Activated CD8-positive, alpha-beta T cell treated with anti-CD3 and anti-CD28 coated beads for 36 hours (primary cell): Measurements from ENCODE around the gene DDB1. TPM values are rescaled to one million over a fixed set of nuclear protein-coding genes. Genes with fewer than 3 reads are reported as not detected.
A peak's percentile ranks its signal among the peaks of the same experiment; 100 is the strongest.

ENCODE experiments used
- ATAC-seq: fragments of 200-7000 bp; cut with Tn5 transposase; one replicate; pipeline ENCODE4 v1.10.0; 2021; ENCODE audit warnings: mild to moderate bottlenecking, moderate library complexity
- CTCF ChIA-PET: fragments of 350-600 bp; sonication (Branson Sonifier 250); formaldehyde crosslinking; loops from one replicate; lab custom pipeline; 2021; ENCODE audit warnings: antibody characterized with exemption; lab: Charles Lee
- POLR2A ChIA-PET: fragments of 350-600 bp; sonication (Branson Sonifier 250); formaldehyde crosslinking; loops from one replicate; lab custom pipeline; 2021; ENCODE audit warnings: antibody characterized with exemption; lab: Charles Lee
- DNase-seq: peaks from one replicate; pipeline ENCODE4 v3.0.0-alpha.2; 2020
- H3K27ac Mint-ChIP-seq: one replicate; pipeline ENCODE4 v1.8.0; 2021; ENCODE audit warnings: mild to moderate bottlenecking, mixed read lengths
- H3K27me3 Mint-ChIP-seq: one replicate; pipeline ENCODE4 v1.8.0; 2021; ENCODE audit warnings: mixed read lengths
- H3K36me3 Mint-ChIP-seq: one replicate; pipeline ENCODE4 v1.8.0; 2021; ENCODE audit warnings: low read depth, mixed read lengths
- H3K4me1 Mint-ChIP-seq: one replicate; pipeline ENCODE4 v1.8.0; 2021; ENCODE audit warnings: low read depth, mixed read lengths
- H3K4me3 Mint-ChIP-seq: one replicate; pipeline ENCODE4 v1.8.0; 2021; ENCODE audit warnings: mild to moderate bottlenecking, moderate library complexity, mixed read lengths
- H3K9me3 Mint-ChIP-seq: one replicate; pipeline ENCODE4 v1.8.0; 2021; ENCODE audit warnings: mixed read lengths
- CTCF ChIP-seq: fragments of 200-600 bp; IDR thresholded peaks from one replicate; pipeline ENCODE4 v1.8.0; 2022; ENCODE audit warnings: antibody characterized with exemption, mild to moderate bottlenecking
- intact Hi-C: fragments of 100-400 bp; cut with micrococcal nuclease; formaldehyde crosslinking; loops from one replicate; pipeline ENCODE4 v1.10.0; 2022
- total RNA-seq, 2 experiments: library from RNA; stranded (reverse); gene quantifications; one replicate each; pipeline ENCODE4 v1.2.3, GENCODE V29; 2021

DDB1 gene
- total RNA-seq, 2 experiments from 2014 or later = 269 to 270 TPM

- ChIA-PET CTCF (interaction anchor here (1.3 to 3.1 kb wide), 4 partner anchors 16 to 74 kb away, joined by 4 to 14 read pairs (median 10); partner anchors contain the start of gene VWCE), POLR2A (interaction anchor here (0.7 to 1.5 kb wide), 2 partner anchors 13 to 23 kb away, joined by 3 to 4 read pairs; partner anchors contain the start of genes DDB1 and TKFC)
- DNase-seq = no peak
- Mint-ChIP-seq H3K27me3 (no peaks in the 10 kb centered on the region), H3K27ac (no peak overlapping the region), H3K4me1 (no peaks in the 10 kb centered on the region), H3K4me3 (no peak overlapping the region), H3K9me3 (no peaks in the 10 kb centered on the region), H3K36me3 (peaks cover 29% of the 10 kb centered on the region)
- ATAC-seq = no peak
- TF ChIP-seq CTCF = no peak
- intact Hi-C loops = no loop called here
Observed at GRCh38 chr11:61310749-61311148, 22.2 kb downstream of the DDB1 start.

GRCh38 chr11:61309739-61310138 lies 23.2 kb downstream of the DDB1 start:
- ATAC-seq (peak; percentile 83), DNase-seq (peak; percentile 28)
- H3K36me3 Mint-ChIP-seq = peaks cover 34% of the 10 kb centered on the region
- intact Hi-C loops = no loop called here
- ChIA-PET POLR2A (interaction anchor here (1.6 to 3.0 kb wide), 3 partner anchors 10 to 20 kb away, joined by 4 to 24 read pairs (median 5); partner anchors contain the start of gene VWCE), CTCF (interaction anchor here (1.3 to 3.1 kb wide), 5 partner anchors 8 to 75 kb away, joined by 3 to 14 read pairs (median 9); no protein-coding TSS in a partner anchor)
- no peak overlapping the region for H3K4me3 Mint-ChIP-seq
- no peaks in the 10 kb centered on the region for H3K27me3 Mint-ChIP-seq
- H3K9me3 Mint-ChIP-seq = no peaks in the 10 kb centered on the region
- H3K27ac Mint-ChIP-seq = peak overlapping the region; percentile 19
- H3K4me1 Mint-ChIP-seq = no peaks in the 10 kb centered on the region
- no peak for TF ChIP-seq CTCF

GRCh38 chr11:61309141-61309540 lies 23.8 kb downstream of the DDB1 start:
- ATAC-seq = no peak
- intact Hi-C loops = no loop called here
- no peaks in the 10 kb centered on the region for H3K27me3 Mint-ChIP-seq
- H3K36me3 Mint-ChIP-seq = peaks cover 33% of the 10 kb centered on the region
- H3K9me3 Mint-ChIP-seq = no peaks in the 10 kb centered on the region
- no peak overlapping the region for H3K4me3 Mint-ChIP-seq
- ChIA-PET CTCF (interaction anchor here (1.3 to 3.1 kb wide), 5 partner anchors 9 to 76 kb away, joined by 3 to 14 read pairs (median 9); no protein-coding TSS in a partner anchor), POLR2A (interaction anchor here (1.3 to 3.0 kb wide), 5 partner anchors 9 to 25 kb away, joined by 4 to 24 read pairs (median 5); partner anchors contain the start of gene VWCE)
- H3K4me1 Mint-ChIP-seq = no peaks in the 10 kb centered on the region
- TF ChIP-seq CTCF = no peak
- no peak for DNase-seq
- H3K27ac Mint-ChIP-seq = no peak overlapping the region

GRCh38 chr11:61307354-61307753 lies 25.6 kb downstream of the DDB1 start:
- TF ChIP-seq CTCF = no peak
- peaks cover 25% of the 10 kb centered on the region for H3K36me3 Mint-ChIP-seq
- H3K9me3 Mint-ChIP-seq = no peaks in the 10 kb centered on the region
- DNase-seq (no peak), ATAC-seq (no peak)
- no peak overlapping the region for H3K27ac Mint-ChIP-seq
- ChIA-PET CTCF (interaction anchor here (2.2 kb wide), 1 partner anchor 13 kb away, joined by 7 read pairs; the partner anchor contains the start of gene VWCE), POLR2A (interaction anchor here (0.6 to 3.0 kb wide), 6 partner anchors 12 to 117 kb away, joined by 3 to 24 read pairs (median 5); partner anchors contain the start of gene VWCE)
- H3K27me3 Mint-ChIP-seq = no peaks in the 10 kb centered on the region
- H3K4me1 Mint-ChIP-seq = no peaks in the 10 kb centered on the region
- H3K4me3 Mint-ChIP-seq = no peak overlapping the region
- intact Hi-C loops = no loop called here

GRCh38 chr11:61306221-61306620 lies 26.7 kb downstream of the DDB1 start:
- no peak overlapping the region for H3K27ac Mint-ChIP-seq
- TF ChIP-seq CTCF = no peak
- intact Hi-C loops = no loop called here
- no peaks in the 10 kb centered on the region for H3K27me3 Mint-ChIP-seq
- peaks cover 26% of the 10 kb centered on the region for H3K36me3 Mint-ChIP-seq
- H3K4me1 Mint-ChIP-seq = no peaks in the 10 kb centered on the region
- CTCF ChIA-PET = no interaction called here
- POLR2A ChIA-PET = interaction anchor here (1.4 kb wide), 2 partner anchors 11 to 16 kb away, joined by 3 to 4 read pairs; no protein-coding TSS in a partner anchor
- peak; percentile 28 for ATAC-seq
- no peaks in the 10 kb centered on the region for H3K9me3 Mint-ChIP-seq
- no peak for DNase-seq
- no peak overlapping the region for H3K4me3 Mint-ChIP-seq
